HG03565 (cell line): ENCODE data around the gene KLHL17.

Experiments
- ATAC-seq: cut with Tn5 transposase; IDR thresholded peaks from one replicate; pipeline ENCODE4 v1.9.1; 2021; ENCODE audit warnings: mild to moderate bottlenecking, moderate library complexity; ENCODE audit not compliant: unreplicated experiment

KLHL17 gene

DNA sequence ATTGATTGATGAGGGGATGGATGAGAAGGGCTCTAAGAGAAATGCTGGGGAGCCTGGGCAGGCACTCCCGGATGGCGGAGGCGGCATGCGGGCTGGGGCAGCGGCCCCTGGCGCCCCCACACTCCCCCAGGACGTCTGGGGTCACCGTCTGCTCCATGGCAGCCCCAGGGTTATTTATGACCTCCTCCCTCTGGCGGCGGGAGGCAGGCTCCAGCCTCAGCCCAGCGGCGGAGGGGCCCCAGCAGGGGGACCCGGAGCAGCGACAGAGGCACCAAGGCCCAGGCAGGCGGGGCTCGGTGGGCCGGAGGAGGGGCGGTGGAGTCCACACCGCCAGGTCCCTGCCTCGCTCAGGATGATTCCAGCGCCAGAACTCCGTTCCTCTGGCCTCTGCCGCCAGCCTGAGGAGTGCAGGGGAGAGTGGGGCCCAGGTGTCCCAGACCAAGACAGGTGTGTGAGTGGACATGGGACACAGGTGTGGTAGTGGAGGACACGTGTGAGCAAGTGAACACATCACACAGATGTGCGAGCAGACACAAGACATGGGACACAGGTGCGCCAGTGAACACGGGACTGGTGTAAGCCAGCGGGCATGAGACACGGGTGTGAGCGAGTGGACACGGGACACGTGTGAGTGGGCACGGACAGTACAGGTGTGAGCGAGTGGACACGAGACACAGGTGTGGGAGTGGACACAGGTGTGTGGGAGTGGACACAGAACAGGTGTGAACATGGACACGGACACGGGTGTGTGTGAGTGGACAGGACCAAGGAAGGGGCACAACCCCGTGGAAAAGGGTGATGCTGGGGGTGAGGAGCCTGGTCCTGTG lies 39.2 kb upstream of the KLHL17 start:
- no peak for ATAC-seq

DNA sequence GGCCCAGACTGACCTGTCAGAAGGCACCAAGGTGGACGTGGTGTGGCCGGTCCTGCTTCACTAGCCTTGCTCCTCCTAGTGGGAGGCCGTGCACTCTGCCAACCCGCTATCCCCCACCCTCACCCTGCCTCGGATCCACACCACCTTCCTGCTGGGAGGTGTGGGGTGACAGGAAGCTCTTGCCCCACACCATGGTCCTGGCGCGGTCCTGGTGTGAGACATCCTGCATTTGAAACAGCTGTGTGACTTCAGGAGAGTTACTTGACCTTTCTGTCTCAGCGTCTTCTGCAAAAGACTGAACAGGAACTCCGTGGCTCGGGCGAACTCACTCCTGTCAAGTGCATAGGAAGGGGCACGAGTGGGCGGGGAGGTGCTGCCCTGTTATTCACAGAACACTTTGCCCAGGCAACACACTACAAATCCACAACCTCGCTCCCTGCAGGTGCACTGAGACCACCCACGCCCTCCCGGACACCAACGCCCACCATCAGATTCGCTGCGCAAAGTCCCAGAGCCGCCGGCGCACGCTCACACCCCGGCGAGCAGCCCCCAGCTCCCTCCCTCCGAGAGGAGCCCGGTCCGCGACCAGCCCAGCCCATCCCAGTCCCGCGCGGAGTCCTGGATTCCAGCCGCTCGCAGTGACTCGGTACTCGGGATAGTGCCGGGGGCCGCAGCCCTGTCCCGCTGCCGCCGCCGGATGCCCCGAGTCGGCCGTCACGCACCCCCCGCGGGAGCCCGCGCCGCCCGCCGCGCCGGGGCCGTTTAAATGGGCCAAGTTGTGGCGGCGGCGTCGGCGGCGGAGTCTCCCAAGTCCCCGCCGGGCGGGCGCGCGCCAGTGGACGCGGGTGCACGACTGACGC lies 37.0 kb upstream of the KLHL17 start, which contains the start of gene SAMD11:
TSS of gene SAMD11 (plus strand) at position 793 of the 860 bp plus-strand sequence. CDS start 509 bp downstream, outside the sequence.
- ATAC-seq, result no peak

GRCh38 chr1:923991-924655 lies 36.3 kb upstream of the KLHL17 start:
- ATAC-seq, result no peak

- no peak for ATAC-seq
Measured at GRCh38 chr1:924656-925560, 35.5 kb upstream of the KLHL17 start.

DNA sequence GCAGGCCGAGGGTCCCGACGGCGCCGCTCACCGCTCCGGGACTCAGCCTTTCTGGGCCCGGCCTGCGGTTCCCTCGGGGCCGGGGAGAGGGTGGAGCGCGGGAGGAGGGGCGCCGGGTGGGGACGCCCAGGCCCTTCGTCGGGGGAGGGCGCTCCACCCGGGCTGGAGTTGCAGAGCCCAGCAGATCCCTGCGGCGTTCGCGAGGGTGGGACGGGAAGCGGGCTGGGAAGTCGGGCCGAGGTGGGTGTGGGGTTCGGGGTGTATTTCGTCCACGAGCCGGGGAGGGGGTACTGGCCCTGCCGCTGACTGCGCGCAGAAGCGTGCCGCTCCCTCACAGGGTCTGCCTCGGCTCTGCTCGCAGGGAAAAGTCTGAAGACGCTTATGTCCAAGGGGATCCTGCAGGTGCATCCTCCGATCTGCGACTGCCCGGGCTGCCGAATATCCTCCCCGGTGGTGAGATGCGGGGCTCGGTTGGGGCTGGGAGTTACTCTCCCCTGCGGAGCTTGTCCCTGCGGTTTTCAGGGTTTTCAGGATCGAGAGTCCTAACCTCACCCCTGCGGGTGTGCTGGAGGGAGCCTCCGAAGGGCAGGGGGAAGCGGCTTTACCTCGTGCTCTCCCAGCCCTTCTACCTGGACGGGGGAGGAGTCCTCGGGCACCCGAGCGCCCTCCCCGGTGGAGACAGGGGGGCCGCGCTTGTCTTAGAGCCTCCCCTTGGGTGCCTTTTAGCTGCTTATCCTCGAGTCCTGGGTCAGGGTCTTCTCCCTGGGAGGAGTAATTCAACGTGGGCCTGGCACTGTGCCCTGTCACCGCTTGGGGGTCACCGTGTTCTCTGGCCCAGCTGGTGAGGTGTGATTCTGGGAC lies 34.6 kb upstream of the KLHL17 start:
- no peak for ATAC-seq

DNA sequence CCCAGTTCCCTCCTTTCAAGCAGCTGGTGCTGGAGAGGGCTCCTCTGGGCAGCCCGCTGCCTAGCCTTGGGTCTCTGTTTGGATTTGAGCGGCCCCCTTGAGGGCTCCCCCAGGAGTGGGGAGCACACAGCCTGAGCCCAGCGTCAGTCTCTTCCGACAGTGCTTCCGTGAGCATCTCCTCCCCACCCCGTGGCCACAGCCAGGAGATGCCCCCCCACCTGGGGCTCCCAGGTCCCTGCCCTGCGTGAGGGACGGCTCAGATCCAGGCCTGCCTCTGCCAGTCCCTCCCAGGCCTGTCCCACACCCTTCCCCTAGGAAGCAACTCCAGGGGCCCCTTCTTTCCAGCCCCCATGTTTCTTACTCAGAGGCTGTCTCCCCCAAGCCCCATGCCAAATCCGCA lies 33.1 kb upstream of the KLHL17 start:
- ATAC-seq, result no peak

DNA sequence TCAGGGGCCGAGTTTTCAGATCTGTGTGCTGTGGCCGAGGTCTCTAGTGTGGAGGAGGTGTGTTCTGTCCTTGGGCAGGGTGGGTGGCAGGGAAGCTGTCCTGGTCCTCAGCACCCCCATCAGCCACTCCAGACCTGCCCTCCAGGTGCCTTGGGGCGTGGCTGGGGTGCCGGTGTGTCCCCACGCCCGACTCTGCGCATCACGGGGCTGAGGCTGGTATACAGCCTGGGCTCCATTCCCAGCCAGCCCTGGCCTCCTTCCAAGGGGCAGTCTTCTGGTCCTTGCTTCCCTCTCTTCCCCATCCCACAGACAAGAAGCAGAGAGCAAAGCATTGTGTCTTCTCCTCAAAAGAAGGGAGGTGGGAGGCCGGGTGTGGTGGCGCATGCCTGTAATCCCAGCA lies 32.6 kb upstream of the KLHL17 start:
- no peak for ATAC-seq

GRCh38 chr1:928825-929661 lies 31.3 kb upstream of the KLHL17 start:
- ATAC-seq, result no peak

GRCh38 chr1:929712-930632 lies 30.4 kb upstream of the KLHL17 start:
- ATAC-seq, result no peak

DNA sequence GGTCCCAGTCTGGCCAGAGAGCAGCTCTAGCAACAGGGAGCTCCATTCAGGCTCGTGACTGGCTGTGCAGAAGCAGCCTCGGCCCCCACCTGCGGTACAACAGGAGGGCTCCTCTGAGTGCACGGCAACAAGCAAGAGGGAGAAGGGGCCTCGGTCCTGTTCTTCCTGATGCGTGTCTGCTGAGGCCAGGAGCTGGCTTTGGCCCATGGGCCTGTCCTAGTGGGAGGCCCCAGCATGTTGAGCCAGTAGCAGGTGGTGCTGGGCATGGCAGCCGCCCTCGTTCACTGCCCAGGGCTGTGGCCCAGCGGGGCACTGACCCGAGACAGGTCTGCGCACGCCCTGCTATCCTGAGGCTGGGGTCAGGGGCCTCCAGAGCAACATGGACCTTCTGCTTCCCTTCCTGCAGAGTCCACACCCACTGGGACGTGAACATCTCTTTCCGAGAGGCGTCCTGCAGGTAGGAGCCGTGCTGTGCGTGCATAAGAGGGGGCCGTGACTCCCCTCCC lies 29.7 kb upstream of the KLHL17 start:
- ATAC-seq, result no peak

- ATAC-seq, result no peak
Measured at GRCh38 chr1:931380-932172, 28.8 kb upstream of the KLHL17 start.

GRCh38 chr1:932173-932510 lies 28.2 kb upstream of the KLHL17 start:
- ATAC-seq, result no peak

DNA sequence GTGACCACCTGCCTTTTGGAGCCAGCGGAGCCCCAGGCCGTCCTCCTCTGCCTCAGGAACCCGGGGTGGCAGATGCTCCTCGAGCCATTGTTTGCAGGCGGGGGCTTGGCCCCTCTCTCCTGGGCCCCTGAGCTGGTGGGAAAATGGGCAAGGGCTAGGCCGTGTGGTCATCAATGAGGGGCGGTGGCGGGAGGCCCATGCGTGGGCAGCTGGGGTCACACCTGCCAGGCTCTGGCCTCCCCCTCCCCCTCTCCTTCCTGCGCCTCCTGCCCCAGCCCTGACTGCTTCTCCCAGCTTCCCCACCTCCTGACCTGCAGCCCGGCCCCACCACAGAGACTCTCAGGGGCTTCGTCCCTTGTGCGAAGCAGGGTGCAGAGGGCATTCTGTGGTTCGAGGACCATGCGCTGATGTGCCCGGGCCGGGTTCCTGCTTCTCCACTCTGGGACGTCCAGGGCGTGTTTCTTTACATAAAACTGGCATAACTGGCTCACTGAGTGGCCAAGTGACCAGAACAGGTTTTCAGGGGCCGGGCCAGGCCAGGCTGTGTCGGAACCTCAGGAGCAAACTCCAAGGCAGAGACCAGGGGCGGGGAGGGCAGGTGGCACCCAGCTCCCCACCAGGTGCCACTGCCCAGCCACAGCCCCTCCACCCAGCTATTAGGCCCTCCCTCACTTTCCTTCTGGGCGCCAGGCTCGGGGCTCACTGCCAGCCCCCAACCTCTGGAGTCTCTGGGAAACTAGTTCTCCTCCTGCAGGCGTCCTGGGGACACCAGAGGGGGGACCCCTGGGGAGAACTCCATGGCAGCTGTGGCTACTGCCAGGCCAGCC lies 27.4 kb upstream of the KLHL17 start:
- no peak for ATAC-seq

GRCh38 chr1:933603-933940 lies 26.8 kb upstream of the KLHL17 start:
- ATAC-seq, result no peak

- no peak for ATAC-seq
Measured at GRCh38 chr1:934991-935750, 25.2 kb upstream of the KLHL17 start.
